HL-60/S4 (cell line): ENCODE data around the gene RBPJ.
"Not testable (repeated sequence)": the region's sequence is repeated elsewhere in the genome, so short reads cannot be mapped to it uniquely, and the experiment has no call there.

Experiments used
- in situ Hi-C: fragments of 300-500 bp; cut with MboI; formaldehyde crosslinking; loops from 2 replicates; pipeline ENCODE4 v1.14.3; 2022; ENCODE audit warnings: low sequenced_read_pairs

The RBPJ gene

DNA sequence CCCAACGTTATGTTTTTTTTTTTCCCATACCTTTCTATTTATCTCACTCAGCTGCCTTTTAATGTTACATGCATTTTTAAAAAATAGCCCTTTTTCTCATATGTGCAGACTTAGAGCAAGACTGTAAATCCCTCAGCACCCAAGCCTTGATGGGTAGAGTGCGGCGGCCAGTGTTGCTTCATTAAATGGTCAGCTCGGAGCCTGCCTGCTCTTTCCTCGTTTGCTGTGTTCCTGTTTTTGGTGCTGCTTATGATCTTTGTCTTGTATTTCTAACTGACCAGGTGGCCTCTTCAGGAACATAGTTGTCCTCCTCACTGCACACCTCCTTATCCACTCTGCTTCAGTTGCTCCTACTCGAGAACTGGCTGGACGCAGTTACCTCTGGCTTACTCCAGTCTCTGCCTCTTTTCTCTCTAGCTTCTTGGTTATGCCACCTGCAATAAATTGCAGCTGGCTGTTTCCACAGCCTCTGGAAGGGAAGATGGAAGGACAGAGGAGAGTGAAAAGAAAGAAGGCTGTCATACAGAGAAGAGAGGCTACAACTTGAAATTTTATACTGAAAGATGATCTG lies 10.7 kb downstream of the RBPJ start:
- in situ Hi-C loops: no loop called here

DNA sequence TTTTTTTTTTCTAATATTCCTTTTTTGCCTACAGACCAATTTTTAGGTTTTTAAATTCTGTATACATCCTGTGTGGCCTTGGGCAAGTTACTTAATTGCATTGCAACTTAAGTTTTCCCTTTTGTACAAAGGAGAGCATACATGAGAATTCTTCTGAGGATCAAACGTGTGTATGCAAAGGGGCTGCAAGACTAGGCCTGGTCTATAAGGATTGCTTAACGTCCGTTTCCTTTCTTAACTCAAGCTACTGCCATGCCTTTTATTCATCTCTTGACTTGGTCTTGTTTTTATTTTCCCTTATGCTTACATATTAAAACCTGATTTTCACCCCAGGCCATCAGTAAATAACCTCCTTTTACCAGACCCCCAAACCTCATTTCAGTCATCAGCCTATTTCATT lies 13.6 kb downstream of the RBPJ start:
- in situ Hi-C loops: no loop called here

DNA sequence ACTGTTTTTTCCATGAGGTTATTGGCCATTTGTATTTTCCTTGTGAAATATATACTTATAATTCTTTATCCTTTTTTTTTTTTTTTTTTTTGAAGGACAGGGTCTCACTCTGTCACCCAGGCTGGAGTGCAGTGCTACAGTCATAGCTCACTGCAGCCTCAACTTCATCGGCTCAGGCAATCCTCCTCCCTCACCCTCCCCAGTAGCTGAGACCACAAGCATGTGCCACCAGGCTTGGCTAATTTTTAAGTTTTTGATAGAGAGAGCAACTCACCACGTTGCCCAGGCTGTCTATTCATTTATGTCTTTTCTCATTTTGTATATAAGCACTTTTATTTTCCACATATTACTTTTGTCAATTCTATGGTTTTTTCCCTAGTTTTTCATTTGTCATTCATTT lies 16.8 kb downstream of the RBPJ start:
- in situ Hi-C loops: no loop called here

DNA sequence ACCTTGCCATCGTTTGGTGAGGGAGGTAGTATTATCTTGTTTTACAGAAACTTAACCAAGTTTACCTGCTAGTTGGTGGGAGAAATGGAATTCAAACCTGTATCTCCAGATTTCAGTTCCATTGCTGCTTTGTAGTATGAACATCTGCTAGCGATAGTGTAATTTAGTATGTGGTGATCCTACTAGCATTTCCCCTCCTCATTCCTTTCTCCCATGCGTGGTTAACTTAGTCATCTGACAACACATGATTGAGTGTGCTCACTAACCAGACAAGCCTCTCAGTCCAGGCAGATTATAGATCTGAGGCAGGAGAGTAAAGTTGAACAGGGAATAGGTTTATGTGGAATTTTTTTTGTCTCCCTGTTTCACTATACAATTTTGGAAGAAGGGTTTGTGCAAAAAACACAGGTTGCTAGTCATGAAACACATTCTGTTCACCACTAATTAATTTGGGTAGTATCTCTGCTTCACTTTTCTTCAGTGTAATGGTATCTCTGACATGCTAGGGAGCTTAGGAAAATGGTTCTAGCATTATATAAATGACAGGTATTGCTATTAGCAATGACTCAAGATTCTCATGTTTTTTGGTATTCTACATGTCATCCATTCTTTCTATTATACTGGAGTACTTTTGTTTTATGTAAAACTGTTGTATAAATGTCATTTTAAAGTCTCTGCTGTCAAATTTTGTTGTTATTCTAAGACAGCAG lies 21.7 kb downstream of the RBPJ start:
- in situ Hi-C loops: no loop called here

DNA sequence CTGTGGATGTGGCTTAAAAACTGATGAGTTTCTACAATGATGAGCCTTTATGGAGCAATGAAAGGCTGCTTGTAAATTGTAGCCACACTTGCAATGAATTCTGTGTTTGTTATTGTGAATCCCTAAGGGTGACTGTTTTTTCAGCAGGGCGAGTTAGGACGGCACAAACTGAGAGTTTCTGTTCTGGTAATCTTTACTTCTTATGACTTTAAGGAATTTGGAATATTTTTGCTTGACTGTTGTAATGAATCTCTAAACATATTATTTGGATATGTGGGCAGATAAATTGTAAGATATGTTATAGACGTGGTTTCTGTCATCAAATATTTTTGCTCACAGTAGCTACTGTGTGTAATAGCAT lies 22.2 kb downstream of the RBPJ start:
- in situ Hi-C loops: no loop called here

DNA sequence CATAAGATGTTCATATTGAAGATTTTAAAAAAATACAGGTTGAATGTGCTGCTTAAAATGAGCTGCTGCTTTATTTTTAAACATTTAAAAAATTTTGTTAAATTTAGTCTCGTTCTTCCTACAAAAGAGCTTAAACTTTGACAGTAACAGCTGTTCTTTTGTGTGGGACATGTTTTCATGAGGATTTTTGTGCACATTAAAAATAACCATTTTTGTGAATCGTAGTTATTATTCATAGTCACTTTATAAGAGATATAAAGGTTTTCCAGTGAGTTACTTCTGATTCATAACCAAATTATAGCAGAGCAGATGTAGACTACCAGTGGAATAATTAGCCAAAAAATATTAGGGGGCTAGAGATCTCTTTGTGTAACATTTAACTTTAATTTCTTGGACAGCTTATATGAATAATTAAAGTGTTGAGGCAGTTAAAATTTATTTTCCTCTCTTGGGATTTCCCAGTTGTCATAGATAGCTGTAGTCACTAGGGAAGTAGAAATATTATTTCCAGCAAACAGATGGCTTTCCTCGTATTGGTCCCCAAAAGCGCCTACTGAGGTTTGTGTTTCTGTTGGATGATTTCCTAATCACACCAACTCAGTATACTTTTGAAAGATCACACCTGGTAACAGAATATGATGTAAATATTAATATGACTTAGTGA lies 24.2 kb downstream of the RBPJ start:
- in situ Hi-C loops: no loop called here

DNA sequence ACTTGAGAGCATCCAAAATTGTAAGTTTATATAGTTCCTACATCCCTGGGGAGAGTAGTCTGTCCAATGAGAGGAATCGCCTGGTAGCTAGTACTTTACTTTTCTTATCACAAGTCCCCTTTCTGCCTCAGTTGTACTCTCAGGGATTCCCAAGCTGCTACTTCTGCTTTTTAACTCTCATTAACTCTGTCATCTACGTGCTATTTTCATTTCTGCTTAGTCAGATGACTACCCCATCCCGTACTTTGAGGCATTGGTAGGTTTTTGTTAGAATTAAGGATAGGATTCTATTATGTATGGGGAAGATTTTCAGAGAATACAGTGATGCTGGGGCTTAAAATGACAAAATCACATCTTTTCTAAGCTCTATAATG lies 24.7 kb downstream of the RBPJ start:
- in situ Hi-C loops: no loop called here

DNA sequence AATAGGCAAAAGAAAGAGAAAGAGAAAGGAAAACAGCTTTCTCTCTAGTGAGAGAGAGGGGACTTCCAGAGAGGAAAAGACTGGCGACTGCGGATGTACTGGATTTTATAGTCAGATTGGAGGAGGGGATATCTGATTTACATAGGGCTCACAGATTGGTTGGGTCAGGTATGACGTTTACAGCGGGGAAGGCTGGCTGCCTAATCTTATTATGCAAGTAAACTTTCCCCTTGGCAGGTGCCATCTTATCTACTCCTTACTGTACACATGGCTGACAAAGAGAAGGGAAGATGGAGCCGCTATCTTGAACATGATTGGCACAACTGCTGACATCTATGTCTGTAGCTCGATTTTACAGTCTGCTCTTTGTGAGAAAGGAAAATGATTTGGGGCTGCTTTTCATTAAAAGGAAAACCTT lies 25.4 kb downstream of the RBPJ start:
- in situ Hi-C loops: no loop called here

DNA sequence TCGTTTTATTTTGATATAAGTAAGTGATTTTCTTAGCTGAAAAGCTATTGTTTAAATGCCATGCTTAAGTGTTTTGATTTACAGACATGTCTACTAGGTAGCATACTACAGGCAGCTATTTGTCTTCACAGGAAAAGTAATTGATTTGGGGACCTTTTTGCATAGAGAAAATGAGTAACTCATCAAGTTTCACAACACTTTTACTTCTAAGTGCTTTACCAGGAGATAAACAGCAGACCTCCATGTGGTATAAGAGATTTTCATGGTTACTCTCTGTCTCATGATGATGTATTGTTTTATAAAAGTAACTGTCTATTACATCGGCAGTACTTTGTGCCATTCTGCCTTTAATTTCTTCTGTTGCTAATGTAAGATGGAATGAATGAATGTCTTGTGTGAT lies 28.7 kb downstream of the RBPJ start:
- in situ Hi-C loops: no loop called here

DNA sequence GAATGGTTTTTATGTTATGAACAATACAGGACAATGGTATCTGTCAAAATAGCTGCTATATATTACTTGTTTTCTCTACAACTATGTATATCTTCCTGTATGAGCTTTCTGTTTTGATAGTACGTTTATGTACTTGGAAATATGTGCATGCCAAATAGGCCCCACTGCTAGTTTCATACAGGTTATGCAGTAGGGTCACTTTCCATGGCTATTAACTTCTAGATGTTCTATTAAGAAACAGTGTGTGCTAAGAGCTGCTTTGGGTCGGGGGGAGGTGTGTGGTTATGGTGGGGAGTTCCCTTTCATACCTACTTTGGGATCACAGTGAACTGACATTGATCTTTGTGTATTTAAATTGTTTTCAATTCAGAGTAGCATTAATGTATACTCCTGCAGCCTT lies 30.9 kb downstream of the RBPJ start:
- in situ Hi-C loops: no loop called here

DNA sequence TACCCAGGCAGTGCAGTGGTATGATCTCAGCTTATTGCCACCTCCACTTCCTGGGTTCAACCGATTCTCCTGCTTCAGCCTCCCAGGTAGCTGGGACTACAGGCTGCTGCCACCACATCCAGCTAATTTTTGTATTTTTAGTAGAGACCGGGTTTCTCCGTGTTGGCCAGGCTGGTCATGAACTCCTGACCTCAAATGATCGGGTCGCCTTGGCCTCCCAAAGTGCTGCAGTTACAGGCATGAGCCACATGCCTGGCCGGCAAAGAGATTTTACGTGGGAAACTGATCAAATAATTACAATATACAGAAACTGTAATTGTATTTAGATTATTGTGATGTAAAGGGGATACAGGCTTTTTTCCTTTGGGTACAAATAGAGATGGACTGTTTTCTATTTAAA lies 33.7 kb downstream of the RBPJ start:
- in situ Hi-C loops: no loop called here

DNA sequence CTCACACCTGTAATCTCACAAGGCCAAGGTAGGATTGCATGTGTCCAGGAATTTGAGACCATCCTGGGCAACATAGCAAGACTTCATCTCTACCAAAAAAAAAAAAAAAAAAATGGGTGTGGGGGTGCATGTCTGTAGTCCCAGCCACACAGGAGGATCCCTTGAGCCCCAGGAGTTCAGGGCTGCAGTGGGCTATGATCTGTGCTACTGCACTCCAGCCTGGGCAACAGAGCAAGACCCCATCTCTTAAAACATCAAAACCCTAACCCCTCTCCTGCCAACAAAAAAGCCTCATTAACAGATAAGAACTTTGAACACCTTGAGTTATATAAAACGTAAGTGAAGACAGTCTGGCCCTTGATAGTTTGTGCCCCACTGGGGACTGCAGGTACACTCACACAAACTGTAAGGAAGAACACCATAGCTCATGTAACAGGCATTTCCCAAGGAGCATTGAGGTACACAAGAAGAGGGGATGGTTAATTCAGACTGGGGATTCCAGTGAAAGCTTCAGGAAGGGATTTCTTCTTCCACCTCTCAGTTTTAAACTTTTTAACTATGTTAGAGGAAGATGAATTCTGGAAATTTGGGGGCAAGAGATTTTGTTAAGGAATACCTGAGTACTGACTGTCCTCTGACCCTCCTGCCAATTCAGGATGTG lies 34.7 kb downstream of the RBPJ start:
- in situ Hi-C loops: no loop called here

DNA sequence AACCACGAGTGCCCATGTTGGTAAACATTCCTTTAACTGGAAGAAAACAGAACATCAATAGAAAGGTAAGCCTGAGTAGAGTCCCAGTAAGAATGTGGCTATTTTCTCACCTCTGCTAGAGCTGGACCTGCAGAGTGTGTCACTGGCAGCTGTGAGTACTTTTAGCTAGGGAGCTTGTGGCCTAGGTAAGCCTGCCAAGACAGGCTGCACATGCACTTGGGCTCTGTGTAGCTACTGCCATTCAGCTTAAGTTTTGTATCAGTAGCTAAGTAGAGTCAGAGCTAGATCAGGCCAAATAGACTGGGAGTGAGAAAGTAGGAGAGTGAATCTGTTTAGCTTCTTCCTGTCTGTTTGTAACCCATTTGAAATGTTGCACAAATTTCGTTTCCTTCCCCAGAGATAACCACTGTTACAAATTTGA lies 35.3 kb downstream of the RBPJ start:
- in situ Hi-C loops: no loop called here

DNA sequence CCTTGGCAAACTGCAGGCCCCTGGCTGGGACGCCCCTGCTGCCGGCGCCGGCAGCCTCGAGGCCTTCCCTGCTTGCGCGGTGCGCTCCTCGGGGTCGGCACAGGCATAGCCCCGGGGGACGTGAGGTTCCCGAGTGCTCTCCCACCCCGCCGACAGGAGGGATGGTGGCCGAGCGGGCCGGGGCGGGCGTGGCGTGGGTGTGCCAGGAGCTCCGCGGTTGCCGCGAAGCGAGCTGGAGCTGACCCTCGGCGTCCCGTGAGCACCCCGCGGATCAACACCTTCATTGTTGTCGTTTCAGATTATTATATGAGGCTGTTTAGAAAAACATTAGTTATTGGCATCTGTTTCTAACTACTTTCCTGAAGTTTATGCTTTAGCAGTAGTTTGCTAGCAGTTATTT lies 38.7 kb downstream of the RBPJ start:
- in situ Hi-C loops: not testable (repeated sequence)

DNA sequence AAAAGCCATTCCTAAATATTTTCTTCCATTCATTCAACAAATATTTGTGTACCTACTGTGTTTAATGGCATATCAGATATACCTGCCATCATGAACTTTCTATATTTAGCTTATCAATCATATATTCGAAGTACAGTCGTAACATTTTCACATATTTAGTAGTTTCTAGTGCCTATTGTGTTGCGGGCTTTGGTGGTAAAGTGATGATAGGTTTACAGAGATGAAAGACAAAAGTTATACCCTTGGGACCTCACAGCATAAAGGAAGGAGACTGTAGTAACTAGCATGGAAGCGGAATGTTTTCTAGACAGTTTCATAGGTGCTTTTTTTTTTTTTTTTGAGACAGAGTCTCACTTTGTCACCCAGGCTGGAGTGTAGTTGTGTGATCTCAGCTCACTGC lies 39.5 kb downstream of the RBPJ start:
- in situ Hi-C loops: no loop called here

DNA sequence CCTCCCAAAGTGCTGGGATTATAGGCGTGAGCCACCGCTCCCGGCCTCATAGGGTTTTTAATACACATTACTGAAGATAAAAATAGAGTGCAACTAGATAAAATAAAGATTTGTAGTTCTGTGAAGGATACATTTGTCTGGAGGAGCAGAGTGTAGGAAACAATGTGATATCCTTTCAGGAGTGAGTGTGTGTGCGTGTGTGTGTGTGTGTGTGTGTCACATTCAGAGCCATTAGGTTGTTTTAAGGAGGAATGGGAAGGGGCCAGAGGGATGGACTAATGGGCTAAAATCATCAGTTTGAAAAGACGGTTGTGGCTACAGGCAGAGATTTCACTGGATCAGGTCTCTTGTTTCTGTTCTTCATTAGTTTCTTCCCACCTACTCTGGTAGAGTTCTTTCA lies 40.0 kb downstream of the RBPJ start:
- in situ Hi-C loops: no loop called here

DNA sequence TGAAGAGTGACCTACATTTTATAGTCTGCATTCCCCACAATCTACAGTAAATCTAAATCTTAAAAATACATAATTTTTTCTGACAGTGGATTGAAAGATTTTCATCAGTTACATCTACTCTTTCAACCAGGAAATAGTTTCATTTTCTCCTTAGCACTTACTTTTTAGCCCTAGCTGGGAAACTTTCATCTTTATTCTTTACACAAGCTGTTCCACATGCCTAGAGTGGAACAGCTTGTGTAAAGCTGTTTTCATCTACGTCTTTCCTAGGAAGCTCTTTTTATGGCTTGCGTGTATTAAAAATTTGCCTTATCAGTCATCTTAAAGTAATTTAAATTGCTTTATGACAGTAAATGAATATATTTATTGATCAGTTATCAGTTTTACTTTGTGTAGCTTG lies 40.5 kb downstream of the RBPJ start:
- in situ Hi-C loops: no loop called here

DNA sequence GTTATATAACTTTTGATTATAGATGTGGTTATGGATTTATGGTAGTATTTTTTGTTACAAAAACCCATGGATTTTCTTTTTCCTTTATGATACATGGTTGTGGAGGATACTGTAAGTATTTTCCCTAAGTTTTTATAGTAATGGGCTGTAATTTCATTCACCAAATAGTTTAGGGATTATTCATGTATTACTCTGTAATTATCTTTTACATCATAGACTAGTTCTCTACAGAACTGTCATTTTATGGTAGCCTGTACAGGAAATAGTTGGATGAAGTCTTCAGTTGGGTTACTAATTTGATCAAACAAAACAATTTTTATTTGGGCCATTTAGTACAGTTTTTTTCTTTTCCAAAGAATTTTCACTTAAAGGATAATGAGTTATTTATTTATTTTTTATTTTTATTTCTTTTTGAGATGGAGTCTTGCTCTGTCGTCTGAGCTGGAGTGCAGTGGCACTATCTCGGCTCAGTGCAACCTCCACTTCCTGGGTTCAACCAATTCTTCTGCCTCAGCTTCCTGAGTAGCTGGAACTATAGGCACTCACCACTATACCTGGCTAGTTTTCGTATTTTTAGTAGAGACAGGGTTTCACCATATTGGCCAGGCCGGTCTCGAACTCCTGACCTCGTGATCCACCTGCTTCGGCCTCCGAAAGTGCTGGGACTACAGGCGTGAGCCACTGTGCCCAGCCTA lies 42.1 kb downstream of the RBPJ start:
- in situ Hi-C loops: no loop called here

DNA sequence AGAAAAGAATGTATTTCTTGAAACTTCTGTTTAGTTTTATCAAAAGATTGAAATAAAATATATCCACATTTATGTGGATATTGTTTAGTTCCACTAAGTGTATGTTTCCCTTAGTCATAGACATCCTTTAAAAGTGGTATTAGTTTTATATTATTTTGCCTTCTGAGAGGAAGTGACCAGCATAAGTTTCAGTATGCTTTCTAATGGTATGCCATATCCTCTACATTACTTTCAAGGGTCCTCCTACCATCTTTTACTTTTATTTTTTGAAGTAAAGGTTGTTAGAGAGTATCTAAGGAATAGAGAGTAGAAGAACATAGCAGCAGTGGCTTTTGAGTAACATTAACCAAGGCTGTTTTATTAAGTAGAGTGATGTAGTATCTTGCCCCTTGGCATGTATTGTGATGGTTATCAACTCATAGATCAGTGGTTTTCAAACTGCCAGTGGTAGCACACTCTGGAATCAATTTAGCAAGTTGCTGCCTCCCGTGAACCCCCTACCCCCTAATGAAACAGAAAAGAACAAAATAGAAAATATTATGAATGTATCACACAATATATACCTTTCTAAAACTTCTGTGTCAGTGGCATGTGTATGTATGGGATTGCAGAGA lies 44.8 kb downstream of the RBPJ start:
- in situ Hi-C loops: no loop called here

DNA sequence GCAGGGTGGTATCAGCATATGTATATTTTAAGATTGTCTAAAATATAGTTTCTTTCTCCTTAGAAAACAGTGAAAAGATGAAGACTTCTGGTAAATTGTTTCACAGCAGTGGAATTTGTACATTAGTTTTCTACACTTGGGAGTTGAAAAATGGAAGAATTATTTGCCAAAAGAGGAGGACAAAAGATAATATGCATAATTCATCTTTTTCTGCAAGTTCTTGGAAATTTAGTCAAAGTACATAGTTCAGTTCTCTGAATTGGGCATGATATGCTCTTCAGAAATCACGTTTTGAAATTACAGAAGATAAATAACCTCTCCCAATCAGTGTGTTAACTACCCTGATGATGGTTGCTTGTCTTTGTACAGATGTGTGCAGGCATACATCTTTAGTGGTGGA lies 47.0 kb downstream of the RBPJ start:
- in situ Hi-C loops: no loop called here

DNA sequence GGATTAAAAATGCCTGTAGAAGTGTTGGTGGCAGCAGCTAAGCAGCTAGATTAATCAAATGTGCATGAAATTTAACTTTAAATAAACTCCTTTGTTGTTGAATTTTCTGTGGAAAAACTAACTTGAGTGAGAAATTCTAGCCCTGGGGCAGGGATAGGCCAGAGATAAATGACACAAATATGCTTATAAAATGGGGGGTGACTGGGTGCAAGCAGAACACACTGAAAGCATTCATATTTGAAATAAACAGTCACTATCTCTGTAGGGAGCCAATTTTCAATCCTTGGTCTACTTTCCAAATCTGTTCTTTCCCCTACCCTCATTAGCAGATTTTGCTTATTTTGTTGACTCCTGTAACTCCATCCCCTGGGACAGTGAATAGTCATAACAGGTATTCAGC lies 47.9 kb downstream of the RBPJ start:
- in situ Hi-C loops: no loop called here
